SHP77 treated with DMSO at 0.1 percent for 48 hours (cell line): ENCODE data around the gene NACC2.
"Not testable (repeated sequence)": the region's sequence is repeated elsewhere in the genome, so short reads cannot be mapped to it uniquely, and the experiment has no call there.

Experiments used
- DNase-seq: peaks from one replicate; lab custom pipeline; 2025; lab: John Stamatoyannopoulos, UW

Gene NACC2

DNA sequence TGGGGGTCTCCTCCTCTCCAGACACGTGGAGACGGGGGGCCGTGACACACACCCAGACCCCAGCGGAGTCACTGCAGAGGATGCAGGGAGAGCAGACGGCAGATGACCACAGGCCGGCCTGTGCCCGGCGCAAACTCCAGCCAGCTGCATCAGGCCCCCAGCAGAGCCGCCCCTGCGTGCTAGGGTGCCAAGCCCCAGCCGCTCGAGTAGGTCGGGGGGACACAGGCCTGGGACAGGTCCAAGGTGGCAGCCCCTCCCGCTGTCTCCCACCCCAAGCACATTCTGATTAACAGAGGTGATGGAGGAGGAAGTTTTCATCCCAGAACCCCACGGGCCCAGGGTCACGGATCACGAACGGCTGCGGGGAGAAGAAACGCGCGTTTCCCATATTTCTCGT, 14.4 kb downstream of the NACC2 start:
- DNase-seq = no peak

DNA sequence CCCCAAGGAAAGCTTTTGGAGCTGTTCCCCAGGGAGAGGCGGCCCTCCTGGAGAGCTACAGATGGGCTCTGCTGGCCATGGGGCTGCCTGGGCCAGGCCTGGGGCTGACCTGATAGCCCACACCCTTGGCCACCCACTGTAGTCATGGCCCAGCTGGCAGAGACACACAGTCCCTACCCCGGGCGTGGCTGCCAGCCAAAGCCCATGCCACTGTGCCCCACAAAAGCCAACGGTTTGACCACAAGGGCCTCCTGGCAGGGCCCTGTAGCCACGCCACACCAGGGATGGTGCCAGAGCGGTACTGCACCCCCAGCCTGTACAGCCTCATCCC, 15.2 kb downstream of the NACC2 start:
- no peak for DNase-seq

DNA sequence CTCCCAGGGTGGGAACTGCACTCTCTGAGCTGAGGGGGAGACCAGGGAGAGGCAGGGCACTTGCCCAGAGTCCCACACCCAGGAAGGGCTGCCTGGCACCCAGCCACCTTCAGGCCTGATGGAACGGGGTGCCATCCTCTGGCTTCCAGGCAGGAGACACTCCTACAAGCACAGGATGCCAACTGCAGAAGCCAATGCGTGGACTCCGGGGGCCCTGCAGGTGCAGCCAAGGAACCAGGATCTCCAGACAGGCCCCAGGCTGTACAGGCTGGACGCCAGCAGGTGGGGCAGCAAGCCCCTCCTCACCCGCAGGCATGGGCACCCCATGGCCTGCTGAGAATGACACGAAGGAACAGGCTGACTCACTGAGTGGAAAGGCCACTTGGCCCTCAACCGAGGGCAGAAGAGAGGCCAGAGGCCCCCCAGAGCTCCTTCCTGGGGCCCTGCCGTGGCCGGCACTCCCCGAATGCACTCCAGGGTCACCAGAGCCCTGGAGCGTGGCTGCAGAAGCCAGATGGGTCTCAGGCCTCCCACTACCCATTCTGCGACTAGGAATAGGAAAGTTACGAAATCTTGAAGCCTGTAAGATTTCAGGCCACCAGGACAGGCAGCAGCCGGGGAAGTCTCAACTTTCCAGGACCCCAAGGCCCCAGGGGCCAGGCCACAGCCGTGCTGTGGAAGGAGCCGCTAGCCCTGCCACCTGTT, 15.7 kb downstream of the NACC2 start:
- no peak for DNase-seq

GRCh38 chr9:136078498-136079011, 16.5 kb downstream of the NACC2 start:
- no peak for DNase-seq

DNA sequence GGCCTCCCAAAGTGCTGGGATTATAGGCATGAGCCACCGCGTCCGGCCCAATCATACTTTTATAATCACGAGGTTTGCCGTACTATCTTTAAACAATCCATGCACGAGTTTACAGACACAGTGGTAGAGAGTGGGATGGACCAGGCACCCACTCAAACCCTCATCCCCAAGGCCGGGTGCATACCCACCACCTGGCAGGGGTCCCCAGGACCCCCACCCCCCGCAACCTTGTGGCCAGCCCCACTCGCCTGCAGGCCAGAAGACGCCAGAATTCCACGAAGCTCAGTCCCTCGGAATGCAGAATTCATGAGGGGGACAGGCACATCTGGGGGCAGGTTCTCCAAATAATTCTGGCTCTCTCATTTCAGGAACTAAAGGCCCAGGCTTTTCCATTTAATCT, 17.1 kb downstream of the NACC2 start:
- no peak for DNase-seq

GRCh38 chr9:136077491-136077890, 17.6 kb downstream of the NACC2 start:
- DNase-seq = no peak

DNA sequence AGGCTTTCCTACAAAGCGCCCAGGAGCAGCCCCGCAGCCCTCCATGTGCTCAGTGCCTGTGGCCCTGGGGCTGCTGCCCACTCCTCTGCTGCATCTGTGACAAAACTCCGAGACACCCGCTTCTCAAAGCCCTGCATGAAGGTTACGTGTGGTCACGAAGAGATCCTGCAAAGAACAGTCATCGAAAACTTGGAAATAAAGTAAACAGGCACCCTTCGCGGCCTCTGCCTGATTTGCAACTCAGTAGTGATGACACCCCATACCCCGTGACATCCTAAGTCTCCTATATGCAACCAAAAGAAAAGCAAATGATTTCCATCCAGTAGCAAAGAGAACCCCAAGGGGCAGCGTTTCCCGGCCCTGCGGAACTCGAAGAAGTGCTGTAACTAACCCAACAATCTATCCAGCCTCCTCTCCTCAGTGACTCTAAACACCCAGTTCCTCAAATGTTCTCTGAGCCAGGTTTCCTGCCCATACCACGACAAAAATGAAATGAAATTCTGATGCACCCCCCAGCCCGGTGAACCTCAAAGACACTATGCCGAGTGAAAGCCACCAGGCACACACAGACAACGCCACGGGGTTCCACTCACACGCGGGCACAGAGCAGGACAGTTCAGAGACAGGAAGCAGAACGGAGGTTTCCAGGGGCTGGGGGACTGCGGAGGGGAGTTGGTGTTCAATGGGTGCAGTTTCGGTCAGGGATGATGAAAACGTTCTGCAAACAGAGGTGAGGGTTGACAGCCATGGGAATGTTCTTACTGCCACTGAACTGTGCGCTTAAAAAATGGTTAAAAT, 19.0 kb downstream of the NACC2 start:
- no peak for DNase-seq

DNA sequence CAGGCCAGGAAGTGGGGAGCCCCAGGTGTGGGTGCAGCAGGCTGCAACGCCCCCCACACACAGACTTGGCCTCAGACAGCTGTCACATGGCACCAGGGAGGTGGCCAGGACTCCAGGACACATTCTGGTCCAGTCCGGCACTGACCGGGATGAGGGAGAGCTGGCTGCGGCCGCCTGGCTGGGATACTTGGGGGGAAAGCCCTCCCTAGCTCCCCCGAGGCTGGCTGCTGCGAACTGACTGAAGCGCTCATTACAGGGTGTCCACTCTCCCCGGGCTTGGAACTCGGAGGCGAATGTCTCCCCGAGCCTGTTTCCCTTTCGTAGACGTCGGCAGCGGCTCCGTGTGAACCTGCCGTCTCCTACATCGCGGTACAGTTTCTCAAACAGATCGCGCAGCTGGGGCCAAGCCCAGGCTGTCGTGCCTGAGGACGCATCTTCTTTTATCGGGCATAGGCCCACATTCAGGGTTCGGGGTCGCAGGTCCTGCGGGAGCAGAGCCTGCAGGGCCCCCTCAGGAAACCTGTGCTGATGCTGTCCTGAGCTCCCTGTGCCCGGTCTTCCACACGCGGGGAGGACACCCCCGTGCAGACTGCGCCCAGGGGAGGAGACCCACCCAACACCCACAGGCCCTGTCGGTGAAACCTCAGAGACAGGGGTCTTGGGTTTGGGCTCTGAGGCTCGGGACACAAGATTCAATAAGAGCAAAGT, 19.8 kb downstream of the NACC2 start:
- DNase-seq = no peak

DNA sequence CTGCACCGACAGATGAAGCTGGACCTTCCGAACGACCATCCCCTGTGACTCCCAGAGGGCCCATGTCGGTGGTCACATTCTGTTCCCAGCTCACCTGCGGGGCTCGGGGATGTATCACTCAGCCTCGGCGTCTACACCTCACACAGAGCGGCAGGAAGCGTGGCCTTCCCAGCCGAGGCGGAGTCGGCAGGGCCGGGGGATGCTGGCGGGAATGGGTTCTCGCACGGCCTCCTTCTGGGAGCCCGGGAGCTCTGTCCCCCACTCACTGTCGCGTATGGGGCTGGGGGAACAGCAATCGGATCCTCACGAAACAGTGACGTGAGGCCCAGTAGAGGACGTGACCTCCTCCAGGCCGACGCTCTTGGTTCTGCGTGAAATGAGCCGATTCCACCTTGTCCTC, 20.4 kb downstream of the NACC2 start:
- no peak for DNase-seq

GRCh38 chr9:136062657-136063439, 32.2 kb downstream of the NACC2 start:
- DNase-seq = no peak

DNA sequence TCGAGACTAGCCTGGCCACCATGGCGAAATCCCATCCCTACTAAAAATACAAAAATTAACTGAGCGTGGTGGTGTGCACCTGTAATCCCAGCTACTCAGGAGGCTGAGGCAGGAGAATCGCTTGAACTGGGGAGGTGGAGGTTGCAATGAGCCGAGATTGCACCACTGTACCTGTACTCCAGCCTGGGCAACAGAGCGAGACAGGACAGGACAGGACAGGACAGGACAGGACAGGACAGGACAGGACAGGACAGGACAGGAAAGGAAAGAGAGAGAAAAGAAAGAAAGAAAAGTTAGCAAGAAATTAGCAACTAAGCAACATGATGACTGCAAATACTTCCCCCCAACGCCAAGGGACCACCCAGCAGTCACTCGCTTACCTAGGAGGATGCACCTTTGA, 33.2 kb downstream of the NACC2 start:
- DNase-seq = not testable (repeated sequence)

- no peak for DNase-seq
Observed at GRCh38 chr9:136061405-136061804, 33.7 kb downstream of the NACC2 start.

DNA sequence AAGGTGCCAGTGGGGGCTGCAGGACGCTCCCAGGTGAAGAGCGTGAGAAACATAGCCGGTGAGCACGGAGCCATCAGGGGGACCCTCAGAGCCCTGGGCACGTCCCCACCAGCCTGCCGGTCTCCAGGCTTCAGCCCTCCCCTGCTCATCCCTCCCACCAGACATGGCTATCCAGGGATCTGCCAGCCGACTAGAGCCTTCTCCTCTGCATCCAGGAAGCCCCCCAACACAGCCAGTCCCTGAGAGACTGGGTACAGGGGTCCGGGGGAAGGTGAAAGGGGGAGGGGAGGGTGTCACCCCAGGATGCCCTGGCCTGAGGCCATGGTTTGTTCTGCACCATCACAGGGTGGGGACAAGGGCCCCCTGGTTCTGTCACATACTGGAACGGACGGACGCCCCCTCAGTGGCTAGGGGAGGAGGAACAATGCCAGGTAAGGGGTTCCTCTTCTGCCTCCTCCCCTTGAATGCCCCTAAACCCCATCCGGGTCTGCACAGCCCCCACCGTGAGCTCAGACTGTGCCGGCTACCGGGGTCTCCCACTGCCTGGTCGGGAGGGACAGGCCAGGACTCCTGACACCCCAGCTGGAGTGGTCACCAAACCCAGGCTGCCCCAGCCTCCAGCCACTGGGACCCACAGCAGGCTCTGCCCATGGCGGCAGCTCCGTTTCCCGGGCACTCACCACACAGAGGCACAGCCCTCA, 34.3 kb downstream of the NACC2 start:
- no peak for DNase-seq

- DNase-seq = no peak
Observed at GRCh38 chr9:136059851-136060670, 35.0 kb downstream of the NACC2 start.

- DNase-seq = no peak
Observed at GRCh38 chr9:136059321-136059791, 35.7 kb downstream of the NACC2 start.

DNA sequence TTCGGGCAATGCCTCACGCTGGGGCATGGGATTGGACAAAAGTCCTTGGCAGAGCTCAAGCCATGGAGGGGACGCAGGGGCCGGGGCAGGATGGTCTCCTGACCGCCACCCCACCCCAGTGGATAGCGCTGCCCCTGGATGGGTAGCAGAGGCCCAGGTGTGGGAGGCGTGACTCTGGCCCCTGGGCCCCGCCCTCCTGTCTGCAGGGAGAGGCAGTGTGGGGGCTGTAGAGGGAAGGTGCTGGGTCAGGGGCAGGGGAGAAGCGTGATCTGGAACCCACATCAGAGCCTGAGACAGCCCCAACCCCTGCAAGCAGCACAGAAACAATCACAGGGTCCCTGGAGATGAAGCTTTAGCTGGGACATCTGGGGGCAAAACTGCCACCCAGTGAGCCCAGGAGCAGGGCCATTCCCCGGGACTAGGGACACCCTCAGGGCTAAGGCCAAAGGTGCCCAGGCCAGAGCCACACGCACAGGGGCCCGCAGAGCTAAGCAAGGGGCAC, 36.2 kb downstream of the NACC2 start:
- DNase-seq = no peak

DNA sequence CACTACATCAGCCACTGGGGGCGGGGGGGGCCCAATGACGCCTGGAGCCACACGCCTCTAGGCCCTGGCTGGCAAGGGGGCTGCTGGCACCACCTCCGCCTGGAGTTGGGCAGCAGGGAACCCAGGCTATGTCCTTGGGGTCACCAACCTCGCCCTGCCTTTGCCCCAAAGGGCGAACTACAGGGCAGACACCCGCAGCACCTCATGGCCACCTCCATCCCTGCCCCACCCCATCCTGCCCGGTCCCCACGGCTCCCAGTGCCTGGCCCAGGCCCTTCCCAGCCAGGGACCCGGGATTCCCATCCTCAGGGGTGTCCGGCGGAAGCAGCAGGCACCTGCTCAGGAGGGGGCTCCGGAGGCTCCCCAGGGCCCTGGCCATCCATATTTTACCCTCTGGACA, 37.0 kb downstream of the NACC2 start:
- DNase-seq = no peak

DNA sequence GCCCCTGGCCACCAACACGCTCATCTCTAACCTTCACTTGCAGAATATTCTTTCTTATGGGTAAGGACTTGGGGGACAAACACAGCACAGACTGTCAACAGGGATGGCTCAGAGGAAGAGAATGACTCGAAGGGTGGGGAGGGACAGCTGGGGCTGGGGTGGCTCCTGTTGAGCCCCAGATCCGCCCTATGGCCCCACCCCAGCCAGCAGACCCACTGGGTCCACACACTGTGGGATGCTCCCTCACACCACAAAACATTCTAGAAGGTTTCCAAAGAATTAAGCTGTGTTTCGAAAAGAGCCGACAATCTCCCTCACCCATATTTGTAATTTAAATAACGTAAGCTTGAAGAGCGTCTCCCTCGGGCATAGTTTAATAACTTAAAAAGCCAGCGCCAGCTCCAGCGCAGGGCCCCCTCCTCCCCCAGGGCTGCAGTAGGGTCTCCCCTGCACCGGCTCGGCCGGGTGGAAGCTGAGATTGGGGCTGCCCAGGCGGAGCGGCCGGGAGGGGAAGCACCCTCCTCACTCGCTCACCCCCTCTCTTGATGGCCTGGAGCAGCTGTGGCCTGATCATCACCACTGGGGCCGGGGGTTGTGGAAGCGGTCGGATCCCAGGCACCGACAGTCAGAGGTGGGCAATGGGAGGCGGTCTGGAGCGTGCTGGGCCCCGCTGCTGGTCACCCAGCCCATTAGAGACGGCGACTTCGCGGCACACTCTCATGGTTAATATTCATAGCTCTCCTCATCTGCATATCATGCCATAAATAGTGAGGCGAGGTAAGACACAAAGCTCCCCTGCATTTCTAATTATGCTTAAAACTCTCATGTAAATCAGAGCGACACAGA, 37.6 kb downstream of the NACC2 start:
- no peak for DNase-seq

DNA sequence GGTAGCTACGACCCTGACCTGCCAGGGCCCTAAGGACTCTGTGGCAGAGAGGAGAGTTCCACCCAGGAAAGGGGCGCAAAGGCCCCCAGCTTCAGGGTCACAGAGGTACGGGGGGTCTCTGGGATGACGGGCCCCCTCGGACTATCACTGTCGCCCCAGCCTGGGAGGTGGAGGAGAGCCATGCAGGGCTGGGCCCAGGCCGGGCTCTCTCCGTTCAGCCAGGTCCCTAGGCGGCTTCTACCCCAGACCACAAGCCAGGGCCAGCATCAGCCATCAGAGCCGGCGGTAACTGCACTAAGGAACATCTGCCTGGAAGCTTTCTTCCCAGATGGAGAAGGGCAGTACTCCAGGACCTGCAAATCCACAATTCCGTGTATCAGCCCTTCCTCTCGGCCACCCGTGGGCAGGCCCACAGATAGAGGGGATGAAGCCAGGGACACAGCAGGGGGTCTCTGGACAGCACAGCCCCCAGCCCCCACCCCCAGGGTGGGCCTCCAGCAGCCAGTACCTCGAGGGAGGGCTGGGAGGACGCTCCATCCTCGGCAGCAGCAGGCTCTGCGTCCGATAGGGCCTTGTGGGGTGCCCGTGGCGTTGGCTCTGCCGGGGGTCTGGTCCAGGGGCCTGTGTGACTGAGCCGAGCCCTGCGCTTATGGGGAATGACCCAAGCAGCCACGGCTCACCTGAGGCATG, 38.4 kb downstream of the NACC2 start:
- no peak for DNase-seq
